Suppressor macrophage treated with lipopolysaccharide for 1 hour (primary cell): ENCODE measurements around the gene NFE2L1.
"Not testable (repeated sequence)": the region's sequence is repeated elsewhere in the genome, so short reads cannot be mapped to it uniquely, and the experiment has no call there.

Experiments used
- DNase-seq, 3 donors: peaks; one replicate each; pipeline ENCODE4 v3.0.0-alpha.2; 2020 to 2022

The NFE2L1 gene

DNA sequence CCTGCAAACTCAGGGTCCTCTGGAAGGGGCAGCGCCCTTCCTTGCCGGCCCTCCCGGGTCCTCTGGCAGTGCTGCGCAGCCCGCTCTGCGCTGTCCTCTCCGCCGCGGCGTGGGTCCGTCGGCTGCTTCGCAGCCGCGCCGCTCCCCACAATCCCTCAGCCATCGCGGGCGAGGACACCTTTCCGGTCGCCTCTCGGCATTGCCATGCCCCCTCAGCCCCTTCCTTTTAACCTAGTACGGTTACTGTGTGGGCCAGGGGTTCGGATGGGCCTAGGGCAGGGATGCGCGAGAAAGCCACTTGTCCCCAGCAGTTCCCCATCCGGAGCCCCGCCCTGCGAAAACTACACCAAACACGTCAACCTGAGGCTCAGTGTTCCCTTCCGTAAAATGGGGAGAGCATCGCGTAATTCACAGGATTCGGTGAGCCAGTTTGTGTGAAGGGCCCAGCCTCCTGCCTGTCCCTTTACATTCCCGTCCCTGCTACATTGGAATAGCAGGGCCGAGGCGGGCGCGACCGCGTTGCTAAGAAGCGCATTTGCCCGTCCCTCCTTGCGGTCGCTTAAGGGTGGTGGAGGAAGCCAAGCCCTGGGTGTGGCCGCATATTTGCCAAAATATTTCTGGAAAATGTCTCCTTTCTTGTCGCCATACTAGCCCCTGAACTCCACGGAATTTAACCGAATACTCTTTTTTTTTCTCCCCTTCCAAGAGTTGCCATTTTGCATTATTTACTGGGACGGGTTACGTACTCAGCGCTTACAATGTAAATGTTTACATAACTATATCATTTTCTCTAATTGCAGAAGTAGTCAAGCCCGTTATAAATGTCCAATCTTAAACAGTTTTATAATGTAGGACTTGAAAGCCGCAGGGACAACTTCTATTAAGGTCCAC is 23.8 kb upstream of the NFE2L1 start:
- peak; percentile 35 to 42 (median 42) for DNase-seq

DNA sequence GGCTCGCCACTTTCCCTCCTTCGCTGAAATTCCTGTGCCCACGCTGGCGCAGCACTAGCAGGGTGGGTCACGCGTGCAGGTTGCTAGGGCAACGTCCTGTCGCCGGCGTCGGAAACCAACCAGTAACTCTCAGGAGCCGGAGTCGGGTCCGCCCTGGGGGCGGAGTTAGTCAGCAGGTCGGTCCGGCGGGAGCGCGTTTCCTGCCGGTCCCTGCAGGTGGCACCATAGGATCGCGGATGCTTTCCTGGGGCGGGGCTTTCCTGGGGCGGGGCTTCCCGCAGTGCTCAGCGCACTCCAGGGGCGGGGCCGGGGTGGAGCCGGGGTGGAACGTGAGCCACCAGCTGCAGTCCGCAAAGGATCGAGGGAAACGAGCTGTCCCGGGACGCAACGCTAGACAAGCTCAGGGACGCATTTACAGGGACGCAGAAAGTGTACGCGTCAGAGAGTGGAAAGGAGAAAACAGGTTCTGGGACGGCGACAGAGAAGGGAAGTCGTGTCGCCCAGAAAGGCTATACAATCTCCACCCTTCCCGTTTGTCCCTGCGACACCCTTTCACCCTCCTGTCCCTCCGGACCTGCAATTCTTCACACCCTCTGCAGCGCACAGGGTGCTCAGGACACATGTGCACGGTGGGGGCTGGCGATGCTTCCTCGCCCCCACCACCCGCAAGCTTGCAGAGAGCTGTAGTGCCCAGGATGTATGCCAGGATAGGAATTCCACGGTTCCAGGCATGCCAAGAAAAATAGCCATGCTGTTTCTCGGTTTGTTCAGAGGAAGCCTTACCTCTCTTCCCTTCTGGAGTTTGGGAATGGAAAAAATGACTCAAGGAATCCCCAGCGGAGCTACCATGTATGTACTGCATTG is 22.9 kb upstream of the NFE2L1 start:
- DNase-seq = peak; percentile 99

DNA sequence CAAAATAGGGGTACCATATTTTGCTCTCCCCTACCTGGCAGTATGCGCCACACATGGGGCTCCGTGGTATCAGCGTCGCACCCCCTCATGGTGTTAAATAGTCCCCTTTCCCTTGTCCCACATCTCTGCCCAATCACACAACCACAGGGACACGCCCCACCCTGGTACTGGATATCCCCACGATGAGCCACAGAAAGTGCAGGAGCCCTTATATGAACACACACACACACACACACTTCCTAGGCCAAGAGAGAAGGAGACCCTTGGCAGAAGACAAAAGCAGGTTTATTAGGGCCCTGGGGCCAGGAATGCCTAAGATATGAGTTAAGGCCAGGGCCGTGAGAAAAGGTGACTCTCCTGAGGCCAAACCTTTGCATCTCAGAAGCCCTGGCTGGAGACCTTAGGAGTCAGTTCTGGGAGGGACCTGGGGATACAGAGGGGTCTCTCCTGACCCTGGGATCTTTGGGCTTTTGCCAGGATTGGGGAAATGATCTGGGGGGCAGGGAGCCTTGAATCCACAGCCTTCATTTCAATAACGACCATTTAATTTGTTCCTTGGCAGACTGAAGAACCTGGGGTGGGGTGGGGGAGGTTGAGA is 22.2 kb upstream of the NFE2L1 start:
- no peak for DNase-seq

DNA sequence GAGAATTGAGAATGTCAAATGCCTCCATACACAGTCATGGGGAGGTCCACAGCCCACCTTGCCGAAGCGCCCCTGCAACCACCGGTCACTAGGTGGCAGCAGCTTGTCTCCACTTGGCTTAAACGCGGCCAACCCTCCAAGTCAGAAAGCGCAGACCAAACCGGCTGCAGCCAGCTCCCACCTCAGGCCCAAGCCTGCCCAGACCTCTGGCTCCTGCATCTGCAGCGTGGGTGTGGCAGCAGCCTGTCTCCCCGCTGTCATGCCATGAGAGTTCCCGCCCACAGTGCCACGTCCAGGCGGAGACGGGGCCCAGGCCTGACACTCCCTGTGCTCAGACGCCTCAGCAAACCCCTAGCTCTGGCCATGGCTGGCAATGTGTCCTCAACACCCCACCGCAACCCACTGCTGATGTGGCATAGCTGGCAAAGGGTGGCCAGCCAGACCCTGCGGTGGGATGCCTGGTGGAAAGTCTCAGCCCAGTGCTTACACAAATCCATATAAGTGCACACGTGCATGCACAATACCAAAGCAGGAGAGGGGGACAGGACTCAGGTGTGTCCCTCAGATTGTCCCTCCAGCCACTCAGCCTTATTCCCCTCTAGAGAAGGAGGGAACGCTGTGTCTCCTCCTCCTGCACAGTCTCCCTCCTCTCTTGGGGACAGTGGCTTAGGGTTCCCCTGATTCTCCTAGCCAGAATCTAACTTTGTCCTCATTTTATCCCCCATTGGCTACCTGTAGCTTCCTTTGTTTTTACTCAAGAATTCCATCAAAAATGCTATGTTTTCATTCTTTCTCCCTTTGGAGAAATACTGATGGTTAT is 21.4 kb upstream of the NFE2L1 start:
- peak; percentile 79 to 85 (median 81) for DNase-seq

DNA sequence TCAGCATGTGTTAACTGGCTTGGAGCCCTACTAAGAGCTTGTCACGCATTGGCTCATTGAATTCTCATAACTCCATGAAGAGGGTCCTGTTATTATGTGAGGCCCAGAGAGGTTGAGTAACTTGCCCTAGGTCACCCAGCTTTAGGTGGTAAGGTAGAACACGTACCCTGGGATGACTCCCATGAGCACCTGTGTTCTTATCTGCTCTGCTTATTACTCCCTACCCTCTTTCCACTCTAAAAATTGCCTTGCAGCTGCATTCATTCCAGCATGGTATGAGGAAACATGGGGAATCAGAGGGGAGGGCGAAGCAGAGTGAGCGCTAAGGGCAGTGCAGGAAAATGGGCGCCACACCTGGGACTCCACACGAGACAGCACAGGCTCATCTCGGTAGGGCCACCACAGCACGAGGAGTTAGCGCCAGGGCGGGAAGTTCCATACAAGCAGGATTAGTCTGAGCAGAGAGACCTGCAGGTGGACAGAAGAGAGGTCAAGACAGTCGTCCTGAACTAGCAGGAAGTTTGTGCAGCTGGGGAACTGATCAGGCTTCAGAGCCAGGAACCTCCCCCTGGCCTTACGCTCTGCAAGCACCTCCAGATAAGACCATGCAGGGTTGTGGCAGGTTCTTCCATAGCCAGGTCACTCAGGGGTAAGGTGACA is 20.7 kb upstream of the NFE2L1 start:
- no peak for DNase-seq

DNA sequence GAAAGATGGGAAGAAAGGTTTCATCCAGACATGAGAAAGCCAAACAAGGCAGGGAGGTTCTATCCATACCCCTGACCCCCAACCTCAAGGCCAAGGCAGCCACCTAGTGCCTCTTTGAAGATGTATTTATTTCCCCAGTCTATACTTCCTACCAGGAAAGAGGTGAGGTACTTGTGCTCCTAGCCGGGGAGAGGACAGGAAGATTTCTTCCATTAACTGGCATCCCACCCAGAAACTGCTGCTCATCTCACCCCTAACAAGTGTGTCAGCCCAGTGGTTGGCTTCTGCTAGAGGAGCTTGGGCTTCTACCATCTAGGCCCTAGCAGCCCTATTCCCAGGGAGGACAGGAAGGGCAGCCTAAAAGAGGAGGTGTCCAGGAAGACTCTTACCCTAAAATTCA is 19.4 kb upstream of the NFE2L1 start:
- DNase-seq = no peak

DNA sequence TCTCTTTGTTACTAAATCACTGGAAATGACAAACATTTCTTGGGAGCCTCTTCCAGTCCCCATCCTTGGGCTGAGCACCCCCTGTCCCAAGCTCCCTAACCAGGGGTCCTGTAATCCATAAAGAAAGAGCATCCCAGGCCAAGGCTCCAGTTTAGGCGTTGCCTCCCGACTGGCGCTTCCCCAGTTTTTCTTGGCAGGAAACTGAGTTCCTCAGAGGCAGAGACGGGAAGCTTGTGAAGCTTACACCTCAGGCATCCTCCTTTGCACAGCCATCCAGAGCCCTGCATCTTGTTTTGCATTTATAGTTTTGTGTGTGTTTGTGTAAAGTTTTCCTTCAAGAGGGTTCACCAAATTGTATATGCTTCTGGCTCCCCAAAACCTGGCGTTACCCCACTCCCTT is 17.6 kb upstream of the NFE2L1 start:
- no peak for DNase-seq

DNA sequence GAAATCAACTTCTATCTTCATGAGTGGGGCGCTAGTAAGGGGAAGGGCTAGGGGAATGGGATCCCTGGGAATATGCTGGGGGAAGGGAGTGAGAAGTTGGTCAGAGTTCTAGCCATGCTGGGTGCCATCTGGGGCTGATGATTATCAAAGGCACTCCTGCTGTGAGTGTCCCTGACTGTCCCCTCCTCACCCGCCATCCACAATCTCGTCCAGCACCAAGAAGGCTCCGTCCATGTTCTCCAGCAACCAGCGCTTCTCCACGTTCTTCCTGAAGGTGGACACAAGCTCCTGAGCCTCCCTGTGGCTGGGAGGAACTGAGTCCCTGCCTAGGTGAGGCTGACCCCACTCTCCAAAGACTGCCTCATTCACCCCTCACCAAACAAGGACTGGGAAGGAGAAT is 16.2 kb upstream of the NFE2L1 start:
- DNase-seq = no peak

DNA sequence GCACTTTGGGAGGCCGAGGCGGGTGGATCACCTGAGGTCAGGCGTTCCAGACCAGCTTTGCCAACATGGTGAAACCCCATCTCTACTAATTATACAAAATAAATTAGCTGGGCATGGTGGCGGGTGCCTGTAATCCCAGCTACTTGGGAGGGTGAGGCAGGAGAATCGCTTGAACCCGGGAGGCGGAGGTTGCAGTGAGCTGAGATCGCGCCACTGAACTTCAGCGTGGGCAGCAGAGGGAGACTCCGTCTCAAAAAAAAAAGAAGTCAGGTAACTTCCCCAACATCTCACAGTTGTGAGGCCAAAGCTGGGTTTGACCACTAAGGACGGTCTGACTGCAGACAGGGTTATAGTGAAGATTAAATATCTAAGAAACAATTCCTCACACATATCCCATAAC is 13.4 kb upstream of the NFE2L1 start:
- DNase-seq = not testable (repeated sequence)

DNA sequence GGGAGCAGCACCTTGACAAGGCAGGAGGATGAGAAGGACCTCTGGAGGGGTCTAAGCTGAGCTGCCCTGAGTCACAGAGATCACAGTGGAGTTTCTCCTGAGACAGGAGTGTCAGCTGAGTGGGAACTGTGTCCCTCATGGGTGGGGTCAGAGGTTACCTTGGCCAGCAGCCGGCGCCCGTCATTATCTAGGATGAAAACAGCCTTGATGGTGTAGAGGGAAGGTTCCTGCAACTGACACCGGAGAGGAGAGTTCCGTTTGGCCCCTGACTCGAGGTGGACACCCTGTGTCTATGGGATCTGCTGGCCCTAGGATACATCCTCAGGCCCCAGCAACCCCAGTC is 11.5 kb upstream of the NFE2L1 start:
- no peak for DNase-seq

DNA sequence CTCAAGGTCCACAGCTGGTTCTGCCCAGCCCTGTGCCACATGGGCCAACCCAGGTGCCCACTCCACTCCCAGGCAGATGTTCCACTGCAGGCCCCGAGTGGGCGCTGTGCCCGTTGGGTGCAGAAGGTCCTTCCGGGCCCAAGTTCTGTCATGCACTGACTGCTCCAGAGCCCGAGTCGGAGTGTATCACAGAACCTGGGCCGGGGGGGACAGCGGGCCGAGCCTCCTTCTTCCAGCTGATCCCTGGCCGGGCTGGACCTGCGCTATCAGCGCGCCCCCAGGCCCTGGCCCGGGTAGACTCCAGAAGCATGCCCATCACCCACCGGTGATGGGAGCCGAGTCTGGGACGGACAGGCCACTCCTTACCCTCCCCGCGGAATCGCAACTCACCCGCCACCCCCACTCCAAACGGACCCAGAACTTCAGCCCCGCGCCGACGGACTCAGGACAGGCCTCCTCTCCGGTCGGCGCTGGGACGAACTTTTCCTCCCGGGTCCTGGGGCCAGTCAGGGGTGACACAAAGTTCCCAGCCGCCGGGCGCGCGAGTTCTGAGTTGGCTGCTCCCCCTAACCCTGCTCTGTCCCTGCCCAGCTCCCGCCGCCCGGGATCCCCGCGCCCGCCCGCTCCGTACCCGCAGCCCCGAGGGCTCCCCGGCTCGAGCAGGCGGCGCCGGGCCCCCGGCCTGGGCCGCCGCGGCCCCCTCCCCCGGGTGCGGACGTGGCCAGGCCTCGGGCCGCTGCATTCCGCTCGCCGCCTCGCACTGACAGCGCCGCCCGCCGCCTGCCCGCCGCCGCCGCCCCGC is 10.9 kb upstream of the NFE2L1 start, which contains the start of gene COPZ2:
COPZ2 (minus strand) TSS at position 762 of the 802 bp plus-strand sequence; CDS start at position 742, 20 bp downstream.
- DNase-seq = peak; percentile 61 to 75 (median 64)

DNA sequence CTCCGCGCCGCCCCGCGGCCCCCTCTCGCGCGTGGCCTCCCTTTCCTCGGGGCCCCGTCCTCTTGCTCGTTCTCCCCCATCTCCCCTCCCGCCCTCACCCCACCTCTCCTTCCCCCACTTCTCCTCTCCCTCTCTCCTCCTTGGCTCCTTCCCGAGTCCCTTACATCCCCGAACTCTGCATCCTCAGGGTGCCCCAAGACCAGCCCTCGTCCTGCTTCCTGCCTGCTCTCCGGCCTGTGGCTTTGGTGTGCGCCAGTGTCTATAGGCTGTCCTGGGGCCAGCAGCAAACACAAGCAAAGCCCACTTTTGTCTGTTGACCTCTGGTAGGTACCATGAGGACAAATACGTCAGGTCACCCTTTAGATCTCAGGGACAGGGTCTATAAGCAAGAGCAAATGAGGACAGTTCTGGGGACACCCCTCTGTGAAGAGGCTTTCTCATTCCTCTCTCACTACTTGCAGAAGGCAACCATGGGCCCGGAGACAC is 10.3 kb upstream of the NFE2L1 start:
- no peak for DNase-seq

DNA sequence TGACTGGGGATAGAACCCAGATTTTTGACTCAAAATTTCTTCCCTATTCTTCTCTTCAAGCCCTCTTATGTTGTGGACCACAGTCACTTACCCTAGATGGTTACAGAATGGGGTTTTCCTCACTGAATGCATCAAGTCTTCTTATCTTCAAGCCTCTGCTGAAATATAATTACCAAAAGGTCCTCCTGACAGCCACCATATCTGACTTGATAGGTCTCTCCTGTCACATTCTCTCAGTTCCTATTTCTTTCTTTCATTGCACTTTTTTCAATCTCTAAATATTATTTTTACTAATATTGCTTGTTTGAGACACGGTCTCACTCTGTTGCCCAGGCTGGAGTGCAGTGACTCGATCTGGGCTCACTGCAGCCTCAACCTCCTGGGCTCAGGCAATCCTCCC is 9.5 kb upstream of the NFE2L1 start:
- DNase-seq = no peak

DNA sequence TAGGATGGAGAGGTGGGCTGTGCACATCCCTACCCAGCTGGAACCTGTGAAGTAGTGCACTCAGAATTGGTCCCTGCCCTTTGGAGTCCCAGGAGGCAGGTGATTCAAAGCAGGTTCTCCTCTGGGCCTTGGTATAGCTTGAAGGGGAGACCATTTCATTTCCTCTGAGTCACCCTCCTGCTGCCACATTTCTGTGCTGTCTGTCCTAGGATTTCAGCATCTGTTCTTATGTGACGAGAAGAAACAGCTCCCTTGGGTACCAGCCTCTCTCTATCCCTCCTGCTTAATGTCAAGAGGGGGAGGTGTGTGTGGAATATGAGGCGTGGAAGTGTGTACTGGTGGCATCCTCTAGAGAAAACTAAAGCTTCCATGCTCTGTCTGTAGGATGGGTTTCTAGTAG is 5.0 kb upstream of the NFE2L1 start:
- no peak for DNase-seq

DNA sequence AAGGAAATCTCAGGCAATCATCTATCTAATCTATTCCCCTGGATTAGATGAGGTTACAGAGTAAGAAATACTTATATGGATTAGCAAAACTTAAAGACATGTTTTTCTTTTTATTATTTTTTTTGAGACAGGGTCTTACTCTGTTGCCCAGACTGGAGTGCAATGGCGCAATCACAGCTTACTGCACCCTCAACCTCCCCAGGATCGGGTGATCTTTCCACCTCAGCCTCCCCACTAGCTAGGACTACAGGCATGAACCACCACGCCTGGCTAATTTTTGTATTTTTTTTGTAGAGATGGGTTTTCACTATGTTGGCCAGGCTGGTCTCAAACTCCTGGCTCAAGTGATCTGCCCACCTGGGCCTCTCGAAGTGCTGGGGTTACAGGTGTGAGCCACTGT is 3.3 kb upstream of the NFE2L1 start:
- no peak for DNase-seq

DNA sequence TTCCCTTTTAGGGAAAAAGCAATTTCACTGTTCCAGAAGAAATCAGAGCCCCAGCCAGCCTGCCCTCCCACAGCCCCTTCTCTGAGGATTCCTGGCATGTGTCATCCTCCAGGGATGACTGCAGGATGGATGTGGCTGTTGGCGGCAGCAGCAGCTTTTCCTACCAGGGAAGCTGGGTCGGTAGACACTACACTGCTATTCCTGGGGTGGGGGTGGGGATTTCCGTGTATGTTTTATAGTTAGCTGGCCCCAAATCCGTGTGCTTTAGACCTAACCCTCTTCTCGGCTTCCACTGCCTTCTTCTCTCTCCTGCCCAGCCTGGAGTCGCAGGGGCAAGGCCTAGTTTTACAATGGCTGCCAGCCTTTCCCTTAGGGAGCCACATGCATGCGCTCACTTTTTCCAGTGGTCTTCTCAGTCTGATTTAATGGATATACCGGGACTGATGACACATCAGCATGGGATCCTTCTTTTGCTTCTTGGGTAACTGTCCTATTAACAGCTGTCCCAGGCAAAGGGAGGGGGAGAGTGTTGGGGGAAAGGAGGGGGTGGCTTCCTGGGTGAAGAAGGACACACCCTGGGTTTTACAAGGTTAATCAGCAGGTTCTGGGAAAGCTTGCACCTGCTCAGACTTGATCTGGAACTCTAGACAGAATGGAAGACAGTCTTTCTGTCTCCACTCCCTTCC is 2.7 kb upstream of the NFE2L1 start:
- DNase-seq = peak; percentile 19 to 45 (median 34)

DNA sequence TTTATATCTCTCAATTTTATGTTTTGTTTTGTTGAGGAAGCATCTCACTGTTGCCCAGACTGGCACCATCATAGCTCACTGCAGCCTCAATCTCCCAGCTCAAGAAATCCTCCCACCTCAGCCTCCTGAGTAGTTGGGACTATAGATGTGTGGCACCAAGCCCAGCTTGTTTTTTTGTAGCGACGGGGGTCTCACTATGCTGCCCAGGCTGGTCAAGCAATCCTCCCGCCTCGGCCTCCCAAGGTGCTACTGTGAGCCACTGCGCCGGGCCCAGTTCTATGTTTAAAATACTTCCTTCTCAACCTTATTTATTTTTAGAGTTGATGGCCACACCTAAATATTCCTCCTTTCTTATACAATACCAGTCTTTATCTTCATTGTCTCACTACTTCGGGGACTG is 1.9 kb upstream of the NFE2L1 start:
- no peak for DNase-seq

DNA sequence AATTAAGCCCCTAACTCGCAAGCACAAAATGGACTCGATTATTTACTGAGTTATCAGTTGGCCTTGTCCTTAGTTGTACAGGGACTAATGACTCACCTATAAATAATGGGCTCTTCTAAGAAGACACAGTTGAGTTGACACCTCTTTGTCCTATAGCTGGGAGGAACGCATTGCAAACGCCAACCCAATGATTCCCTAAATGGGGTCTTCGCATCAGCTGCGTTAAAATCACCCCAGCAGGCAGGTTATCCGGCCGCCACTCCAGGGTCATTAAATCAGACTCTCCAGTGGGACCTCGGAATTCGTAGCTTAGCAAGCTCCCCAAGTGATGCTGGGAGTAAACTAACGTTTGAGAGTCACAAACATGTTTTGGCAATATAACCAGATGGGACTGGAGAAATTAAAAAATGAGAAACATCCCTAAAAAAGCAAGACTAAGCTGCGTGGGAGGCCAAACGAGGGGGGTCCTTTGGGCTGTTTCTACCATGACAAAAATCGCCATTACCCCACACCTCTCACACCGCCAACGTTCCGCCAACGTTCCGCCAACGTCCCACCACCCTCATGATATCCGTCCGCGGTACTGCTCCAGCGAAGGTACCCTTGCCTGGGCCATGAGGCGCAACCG is 932 bp upstream of the NFE2L1 start:
- no peak for DNase-seq

DNA sequence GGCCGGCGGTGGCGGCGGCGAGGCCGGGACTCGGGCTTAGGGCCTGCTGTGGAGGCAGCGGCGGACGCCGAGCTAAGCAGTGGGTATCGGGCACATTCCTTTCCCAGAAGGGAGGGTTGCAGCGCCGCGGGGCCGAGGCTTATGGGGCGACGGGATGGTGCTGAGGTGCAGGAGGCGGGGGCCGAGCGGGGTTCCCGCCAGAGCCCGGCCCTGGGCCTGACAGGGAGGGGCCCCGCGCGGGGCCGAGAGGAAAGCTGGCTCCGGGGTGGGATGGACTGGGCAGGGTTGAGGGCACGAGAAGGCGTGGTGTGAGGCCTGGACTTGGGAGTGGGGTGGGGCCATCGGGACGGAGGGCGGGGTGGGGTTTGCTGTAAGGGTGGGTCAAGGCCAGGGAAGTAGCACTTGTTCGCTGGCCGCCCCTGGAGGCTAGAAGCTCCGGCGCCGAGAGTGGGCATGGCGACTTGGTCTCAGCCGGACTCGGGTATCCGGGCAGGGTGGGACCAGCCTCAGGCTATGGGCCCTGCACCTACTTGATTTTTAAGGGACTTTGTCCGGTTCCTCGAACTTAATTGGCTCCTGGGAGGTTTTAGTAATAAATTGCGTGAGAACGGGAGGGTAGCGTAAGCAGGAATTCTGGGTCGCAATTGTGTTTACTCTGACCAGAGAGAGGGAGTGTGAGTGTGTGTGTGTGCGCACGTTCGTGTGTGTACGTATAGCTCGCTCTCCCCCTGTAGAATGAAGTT is 396 bp downstream of the NFE2L1 start:
- DNase-seq = peak; percentile 92 to 97 (median 94)
